HG03108 (cell line): ENCODE data around the gene UACA.
A peak's percentile ranks its signal among the peaks of the same experiment; 100 is the strongest.
"Not testable (repeated sequence)": the region's sequence is repeated elsewhere in the genome, so short reads cannot be mapped to it uniquely, and the experiment has no call there.

ENCODE experiments used
- ATAC-seq: cut with Tn5 transposase; IDR thresholded peaks from one replicate; pipeline ENCODE4 v1.9.1; 2021; ENCODE audit warnings: moderate library complexity; ENCODE audit not compliant: unreplicated experiment

UACA gene, protein sequence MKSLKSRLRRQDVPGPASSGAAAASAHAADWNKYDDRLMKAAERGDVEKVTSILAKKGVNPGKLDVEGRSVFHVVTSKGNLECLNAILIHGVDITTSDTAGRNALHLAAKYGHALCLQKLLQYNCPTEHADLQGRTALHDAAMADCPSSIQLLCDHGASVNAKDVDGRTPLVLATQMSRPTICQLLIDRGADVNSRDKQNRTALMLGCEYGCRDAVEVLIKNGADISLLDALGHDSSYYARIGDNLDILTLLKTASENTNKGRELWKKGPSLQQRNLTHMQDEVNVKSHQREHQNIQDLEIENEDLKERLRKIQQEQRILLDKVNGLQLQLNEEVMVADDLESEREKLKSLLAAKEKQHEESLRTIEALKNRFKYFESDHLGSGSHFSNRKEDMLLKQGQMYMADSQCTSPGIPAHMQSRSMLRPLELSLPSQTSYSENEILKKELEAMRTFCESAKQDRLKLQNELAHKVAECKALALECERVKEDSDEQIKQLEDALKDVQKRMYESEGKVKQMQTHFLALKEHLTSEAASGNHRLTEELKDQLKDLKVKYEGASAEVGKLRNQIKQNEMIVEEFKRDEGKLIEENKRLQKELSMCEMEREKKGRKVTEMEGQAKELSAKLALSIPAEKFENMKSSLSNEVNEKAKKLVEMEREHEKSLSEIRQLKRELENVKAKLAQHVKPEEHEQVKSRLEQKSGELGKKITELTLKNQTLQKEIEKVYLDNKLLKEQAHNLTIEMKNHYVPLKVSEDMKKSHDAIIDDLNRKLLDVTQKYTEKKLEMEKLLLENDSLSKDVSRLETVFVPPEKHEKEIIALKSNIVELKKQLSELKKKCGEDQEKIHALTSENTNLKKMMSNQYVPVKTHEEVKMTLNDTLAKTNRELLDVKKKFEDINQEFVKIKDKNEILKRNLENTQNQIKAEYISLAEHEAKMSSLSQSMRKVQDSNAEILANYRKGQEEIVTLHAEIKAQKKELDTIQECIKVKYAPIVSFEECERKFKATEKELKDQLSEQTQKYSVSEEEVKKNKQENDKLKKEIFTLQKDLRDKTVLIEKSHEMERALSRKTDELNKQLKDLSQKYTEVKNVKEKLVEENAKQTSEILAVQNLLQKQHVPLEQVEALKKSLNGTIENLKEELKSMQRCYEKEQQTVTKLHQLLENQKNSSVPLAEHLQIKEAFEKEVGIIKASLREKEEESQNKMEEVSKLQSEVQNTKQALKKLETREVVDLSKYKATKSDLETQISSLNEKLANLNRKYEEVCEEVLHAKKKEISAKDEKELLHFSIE (N-terminal part only)

GRCh38 chr15:70763120-70763949 is at the start of gene UACA:
UACA (minus strand) TSS chr15:70763558; CDS start chr15:70763407, 151 bp downstream.
- peak; percentile 86 for ATAC-seq

DNA sequence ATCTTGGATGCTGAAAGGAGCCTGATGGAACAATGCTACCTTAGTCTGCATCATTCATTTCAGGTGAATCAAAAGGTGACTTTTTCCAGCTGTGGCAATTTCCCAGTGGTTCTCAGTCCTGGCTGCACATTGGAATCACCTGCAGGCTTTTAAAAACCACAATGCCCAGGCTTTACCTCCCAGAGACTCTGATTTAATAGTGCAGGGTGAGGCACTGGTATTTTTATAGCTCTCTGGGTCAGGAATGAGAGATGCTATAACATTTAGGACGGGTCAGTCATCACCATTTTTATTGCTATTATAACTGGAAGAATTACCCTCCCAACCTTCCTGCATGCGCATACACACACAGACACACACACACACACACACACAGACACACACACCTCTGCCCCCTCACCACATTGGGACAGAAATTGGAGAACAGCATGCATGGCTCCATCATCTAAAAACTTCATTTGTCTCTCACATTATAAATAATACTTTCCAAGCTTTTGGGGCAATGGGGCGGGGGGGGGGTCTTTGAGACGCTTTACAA is 49.5 kb upstream of the UACA start:
- no peak for ATAC-seq

DNA sequence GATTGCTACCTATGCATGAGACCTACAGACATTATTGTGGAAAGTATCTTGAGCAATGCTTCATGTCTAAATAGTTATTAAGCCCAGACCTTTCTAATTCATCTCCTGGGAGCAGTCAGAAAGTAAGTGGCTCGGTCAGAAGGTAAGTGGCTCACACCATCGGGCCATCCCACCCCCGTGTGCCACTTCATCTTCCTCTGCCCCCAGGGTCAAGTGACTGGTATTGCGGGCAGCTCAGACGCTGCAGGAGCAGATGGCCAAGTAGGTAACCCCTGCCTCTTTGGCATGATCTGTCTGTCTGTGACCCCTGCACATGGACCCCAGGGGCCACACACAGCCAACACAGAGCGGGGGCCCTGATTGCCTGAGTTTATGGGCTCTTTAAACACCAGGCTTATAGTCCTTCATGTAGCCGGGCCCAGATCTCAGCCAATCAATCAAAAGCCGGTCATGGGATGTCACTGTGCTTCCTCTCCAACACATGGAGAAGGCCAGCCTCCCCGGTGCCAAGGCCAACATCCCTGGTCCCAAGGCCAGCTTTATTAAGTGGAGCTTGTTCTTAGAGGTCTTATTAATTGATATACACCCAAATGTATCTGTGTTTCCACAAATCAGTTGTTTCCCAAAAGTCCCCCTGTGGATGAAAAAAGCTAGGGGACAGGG is 47.7 kb upstream of the UACA start:
- ATAC-seq = no peak

- ATAC-seq = no peak
These were observed 43.8 kb upstream of the UACA start for GRCh38 chr15:70806992-70807712.

DNA sequence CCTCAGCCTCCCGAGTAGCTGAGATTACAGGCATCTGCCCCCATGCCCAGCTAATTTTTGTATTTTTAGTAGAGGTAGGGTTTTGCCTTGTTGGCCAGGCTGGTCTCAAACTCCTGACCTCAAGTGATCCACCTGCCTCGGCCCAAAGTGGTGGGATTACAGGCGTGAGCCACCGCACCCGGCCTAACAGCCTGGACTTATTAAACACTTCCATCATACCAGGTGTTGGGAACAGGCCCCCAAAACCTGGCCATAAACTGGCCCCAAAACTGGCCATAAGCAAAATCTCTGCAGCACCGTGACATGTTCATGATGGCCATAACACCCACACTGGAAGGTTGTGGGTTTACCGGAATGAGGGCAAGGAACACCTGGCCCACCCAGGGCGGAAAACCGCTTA is 41.0 kb upstream of the UACA start:
- not testable (repeated sequence) for ATAC-seq

GRCh38 chr15:70802629-70803028 is 39.3 kb upstream of the UACA start:
- no peak for ATAC-seq

DNA sequence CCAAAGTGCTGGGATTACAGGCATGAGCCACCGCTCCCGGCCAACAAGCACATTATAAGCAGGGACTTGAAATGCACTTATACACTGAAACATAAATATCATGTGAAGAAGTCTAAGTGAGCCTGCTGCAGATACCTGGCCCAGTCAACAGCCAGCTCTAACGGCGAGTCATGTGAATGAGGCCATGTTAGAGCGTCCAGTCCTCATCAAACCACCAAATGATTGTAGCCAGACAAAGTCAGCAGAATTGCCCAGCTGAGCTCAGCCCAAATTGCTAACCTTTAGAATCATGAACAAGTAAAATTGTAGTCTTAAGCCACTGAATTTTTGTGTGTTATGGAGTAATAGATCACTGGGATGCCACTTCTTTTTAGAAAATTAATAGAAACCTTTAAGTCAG is 37.8 kb upstream of the UACA start:
- no peak for ATAC-seq

DNA sequence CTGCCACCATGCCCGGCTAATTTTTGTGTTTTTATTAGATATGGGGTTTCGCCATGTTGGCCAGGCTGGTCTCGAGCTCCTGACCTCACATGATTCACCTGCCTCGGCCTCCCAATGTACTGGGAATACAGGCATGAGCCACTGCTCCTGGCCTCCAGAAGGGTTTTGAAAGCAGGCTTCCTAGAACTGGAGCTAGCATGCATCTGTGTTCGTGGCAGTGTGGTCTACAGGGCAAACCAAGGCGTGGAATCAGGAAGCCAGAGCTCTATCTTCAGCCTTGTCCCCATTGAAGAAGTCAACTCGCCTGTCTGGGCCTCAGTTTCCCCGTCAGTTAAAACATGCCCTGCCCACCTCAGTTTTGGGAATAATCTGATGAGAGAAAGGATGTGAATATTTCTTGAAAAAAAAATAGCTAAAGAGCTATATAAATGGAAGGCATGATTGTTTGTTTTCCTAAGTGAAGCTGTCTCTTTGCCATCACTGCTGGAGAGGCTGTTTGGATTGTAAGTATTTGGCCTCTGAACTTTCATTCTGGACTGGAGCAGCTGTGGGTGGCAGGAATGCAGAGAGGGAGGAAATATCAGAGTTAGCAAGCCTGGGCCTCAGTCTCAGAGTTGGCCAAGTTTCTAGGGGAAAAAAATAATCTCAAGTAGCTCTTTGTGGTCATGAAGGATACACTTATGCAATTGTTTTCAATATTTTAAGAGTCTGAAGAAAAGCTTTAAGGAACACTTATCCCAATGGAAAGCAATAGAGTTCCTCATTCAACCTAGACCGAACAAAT is 36.5 kb upstream of the UACA start:
- no peak for ATAC-seq

DNA sequence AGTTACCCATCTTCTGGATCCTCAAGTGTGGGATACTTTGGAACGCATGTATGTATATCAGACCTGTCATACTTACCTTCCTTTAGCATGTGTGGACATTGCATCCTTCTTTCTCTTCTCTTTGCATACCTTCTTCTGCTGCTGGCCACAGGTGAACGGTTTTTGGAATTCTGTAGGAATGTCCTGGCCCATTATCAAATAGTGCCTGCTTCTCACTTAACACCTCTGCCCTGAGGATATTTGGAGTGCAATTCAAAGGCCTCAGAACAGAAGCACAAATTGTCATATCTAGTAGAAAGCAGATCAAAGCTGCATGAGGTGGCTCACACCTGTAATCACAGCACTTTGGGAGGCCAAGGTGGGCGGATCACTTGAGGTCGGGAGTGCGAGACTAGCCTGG is 34.1 kb upstream of the UACA start:
- ATAC-seq = no peak

GRCh38 chr15:70796516-70797310 is 33.4 kb upstream of the UACA start:
- no peak for ATAC-seq

DNA sequence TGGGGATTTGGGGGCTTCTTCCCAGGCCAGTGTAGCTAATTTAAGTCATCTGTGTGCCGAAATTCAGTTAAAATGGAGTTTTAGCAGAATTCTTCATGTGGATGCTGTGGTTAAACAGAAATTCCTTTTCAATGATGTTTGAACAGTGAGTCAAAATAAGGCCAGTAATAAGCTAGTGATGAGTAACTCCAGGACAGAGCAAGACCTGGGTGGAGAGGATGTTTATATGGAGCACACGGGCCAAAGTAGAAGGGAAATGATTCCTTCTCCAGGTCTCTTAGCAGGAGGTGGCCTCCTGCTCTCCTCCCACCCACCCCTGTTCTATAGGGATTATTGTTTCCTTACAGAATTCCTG is 31.9 kb upstream of the UACA start:
- no peak for ATAC-seq

DNA sequence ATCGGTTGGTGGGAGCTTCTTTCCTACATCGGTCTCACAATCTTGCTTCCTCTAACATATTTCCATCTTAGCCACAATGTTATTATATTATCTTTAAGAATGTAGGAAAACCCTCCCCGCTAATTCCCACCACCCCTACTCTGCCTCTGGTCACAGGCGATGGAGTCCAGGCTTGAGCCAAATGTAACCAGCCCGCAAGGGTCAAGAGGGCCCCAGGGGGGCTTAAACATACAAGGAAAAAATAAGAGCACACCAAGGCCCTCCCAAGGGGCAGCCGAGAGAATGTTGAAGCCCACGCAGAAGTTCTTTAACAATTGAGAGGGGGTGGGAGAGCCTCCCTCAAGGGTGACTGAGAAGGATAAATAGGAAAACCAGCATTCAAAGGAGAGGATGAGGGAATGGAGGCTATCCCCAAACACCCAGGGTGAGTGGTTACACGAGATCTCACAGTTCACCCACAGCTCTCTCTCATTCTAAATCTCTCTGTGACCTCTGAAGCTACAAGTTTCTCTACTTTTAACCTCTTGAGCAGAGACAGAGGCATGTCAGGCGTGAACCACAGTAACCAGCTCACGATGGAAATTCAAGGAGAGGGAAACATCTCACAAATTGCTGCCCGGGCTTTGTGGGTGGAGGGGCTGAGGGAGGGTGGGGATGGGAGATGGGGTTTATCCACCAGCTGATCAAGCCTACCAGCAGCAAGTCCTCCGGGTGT is 31.4 kb upstream of the UACA start:
- ATAC-seq = no peak

DNA sequence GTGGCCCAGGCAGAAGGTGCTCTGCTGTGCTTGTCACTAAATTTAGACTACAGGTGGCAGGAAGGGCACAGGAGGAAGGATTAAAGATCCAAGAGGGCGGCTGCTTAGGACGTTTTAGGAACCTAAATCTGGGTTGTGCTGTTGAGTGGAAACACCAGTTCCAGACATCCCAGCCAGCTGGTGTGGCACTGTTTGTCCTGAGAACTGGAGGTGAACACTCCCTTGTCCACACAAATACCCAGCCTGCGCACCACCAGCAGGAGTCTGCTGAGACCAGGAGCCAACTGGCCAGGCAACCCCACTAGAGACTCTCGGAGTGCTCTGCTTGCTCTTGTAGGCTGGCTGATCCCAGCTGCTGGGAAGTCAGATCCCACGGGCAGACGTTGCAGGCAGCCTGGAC is 30.3 kb upstream of the UACA start:
- no peak for ATAC-seq

DNA sequence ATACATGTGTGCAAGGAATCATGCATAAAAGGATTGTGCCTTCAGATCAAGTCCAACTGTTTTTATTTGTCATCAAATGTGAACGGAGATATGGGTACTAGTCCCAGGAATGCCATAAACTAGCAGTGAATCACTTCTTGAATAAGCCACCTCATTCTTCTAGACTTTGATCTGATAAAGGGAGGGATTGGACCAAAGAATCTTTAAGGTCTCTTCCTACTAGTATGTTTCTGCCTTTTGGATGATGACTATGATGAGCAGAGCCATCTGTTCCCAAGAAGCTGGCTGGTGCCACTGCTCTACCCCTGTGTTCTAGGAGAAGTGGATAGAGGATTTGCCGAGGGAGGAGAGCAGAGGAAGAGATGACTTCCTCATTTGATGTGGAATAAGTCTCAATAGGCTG is 28.8 kb upstream of the UACA start:
- ATAC-seq = no peak

DNA sequence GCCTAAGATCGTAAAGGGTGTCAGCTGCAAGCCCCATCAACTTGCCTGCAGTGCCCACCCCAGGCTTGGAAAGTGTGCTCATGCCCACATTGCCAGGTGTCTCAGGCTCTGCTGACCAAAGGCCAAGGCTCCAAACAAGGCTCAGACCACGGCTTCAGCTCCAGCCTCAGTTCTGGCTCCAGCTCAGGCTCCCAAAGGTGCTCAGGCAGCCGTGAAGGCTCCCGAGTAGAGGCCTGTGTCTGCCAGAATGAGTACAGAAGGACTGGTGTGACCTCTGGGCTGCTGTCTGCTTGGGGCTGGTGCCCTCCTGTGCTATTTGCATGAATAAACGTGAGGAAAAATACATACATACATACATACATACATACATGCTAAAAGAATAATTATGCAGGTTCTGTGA is 27.9 kb upstream of the UACA start:
- ATAC-seq = no peak

DNA sequence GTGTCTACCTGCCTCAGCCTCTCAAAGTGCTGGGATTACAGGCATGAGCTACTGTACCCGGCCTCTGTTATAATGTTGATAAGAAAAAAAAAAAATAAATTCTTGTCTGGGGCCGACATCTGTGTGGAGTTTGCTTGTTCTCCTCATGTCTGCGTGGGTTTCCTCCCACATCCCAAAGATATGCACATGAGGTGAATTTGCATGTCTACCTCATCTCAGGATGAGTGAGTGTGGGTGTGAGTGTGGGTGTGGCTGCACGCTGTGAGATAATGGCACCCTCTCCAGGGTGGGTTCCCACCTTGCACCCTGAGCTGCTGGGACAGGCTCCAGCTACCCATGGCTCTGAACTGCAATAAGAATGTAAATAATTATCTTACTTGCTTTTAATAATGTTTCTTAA is 25.9 kb upstream of the UACA start:
- no peak for ATAC-seq
